GM19351 (cell line): ENCODE measurements around the gene P2RY8.

Experiments
- ATAC-seq: cut with Tn5 transposase; IDR thresholded peaks from one replicate; pipeline ENCODE4 v1.9.1; 2021; ENCODE audit warnings: mild to moderate bottlenecking, moderate library complexity; ENCODE audit not compliant: unreplicated experiment

Gene P2RY8

DNA sequence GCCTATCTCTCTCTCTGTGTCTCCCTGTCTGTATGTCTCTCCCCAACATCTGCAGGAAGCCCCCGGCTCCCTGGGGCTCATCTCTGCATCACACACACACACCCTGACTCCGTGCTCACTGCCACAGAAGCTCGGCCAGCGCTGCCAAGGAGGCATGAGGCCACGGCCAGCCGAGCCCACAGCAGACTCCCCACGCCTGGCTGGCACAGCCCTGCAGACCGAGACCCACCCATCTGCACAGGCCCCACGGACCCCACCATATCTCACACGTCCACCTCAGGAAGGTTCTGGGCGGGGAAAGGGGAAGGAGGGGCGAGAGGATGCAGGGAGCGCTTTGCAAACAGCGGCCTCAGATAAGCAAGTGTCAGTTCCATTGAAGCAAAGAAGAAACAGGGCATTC is 116.6 kb downstream of the P2RY8 start:
- no peak for ATAC-seq

DNA sequence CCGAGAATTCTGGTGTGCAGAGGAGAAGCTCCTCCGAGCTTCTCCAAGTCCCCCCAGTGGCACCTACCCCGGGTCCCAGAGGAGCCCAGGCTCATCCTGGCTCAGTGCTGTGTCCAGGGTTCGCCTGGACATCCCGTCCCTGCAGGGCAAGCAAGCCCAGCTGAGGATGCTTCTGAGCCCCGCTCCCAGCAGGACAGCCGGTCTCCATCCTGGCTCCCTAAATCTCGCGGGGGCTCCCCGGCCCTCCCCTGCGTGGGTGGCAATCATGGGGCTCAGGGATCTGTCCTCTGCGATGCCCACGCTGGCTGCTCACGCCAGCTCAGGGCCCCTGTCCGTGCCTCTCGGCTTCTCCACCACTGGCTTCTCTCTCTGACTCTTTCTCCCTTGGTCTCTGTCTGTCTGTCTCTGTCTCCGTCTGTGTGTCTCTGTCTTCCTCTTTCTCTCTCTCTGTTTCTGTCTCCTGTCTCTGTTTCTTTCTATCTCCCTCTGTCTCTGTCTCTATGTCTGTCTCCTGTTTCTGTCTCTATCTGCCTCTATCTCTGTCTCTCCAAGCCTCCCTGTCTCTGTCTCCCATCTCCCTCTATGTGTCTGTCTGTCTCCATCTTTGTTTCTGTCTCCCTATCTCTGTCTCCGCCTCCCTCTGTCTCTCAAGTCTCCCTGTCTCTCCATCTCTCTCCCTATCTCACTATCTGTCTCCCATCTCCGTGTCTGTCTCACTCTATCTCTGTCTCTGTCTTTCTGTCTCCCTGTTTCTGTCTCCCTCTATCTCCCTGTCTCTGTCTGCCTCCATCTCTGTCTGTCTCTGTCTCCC is 117.2 kb downstream of the P2RY8 start:
- ATAC-seq, result no peak

DNA sequence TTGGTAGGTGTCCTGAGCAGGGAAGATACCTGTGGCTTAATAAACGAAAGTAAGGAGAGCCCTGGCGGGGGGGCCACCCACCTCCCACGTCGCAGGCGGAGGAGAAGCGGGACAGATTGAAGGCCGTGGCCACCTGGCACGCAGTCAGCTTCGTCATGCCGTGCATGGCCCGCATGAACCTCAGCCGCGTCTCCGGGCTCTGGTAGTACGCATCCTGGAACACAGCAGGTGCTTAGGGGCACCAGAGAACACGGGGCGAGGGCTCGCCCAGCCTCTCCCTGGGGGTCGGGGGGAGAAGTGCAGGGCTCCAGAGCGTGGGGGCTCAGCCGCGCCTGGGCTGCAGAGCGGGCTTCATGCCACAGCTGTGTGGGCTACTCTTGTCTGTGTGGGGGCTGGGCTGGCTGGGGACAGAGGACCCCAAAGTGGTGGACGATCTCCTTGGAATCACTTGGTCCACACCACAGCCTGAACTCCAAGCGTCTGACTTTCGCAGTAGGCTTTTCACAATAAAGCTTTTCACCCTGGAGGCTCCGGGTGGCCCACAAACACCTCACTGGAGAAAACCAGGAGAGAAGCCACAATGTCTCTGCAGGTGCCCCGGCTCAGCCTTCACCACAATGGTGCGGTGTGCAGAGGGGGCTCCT is 118.0 kb downstream of the P2RY8 start:
- ATAC-seq, result no peak

DNA sequence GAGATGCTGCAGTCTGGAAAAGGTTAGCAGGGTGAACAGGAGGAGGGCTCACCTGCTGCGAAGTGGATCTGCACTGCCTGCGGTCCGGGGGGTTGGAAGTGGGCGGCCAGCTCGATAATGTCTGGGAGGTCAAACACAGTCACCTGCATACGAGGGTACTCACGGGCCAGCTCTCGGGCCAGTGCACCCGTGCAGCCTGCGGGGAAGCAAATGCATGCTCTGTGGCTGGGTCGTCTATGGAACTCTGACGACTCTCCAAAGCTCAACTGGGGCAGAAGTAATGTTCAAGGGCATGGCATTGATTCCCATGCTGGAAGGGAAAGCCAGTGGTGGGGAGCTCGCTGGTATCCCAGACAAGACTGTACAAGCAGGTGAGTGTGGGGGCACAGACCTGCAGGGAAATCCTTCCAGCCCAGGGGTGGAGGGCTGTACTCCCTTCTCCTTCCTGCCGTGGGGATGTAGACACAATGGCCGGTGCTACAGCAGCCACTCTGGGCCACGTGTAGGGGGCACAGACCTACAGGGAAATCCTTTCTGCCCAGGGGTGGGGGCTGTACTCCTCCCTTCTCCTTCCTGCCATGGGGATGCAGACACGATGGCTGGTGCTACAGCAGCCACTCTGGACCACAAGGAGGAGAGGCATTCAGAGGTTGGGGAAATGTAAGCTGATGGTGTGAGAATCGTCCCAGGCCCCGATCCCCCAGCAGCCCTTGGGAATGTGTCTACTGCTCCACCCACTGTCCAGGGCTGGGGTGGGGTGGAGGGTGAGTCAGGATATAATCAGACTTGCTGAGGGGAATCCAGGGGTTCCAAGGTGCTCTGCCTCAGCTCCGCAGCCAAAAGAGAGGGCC is 118.8 kb downstream of the P2RY8 start:
- no peak for ATAC-seq

DNA sequence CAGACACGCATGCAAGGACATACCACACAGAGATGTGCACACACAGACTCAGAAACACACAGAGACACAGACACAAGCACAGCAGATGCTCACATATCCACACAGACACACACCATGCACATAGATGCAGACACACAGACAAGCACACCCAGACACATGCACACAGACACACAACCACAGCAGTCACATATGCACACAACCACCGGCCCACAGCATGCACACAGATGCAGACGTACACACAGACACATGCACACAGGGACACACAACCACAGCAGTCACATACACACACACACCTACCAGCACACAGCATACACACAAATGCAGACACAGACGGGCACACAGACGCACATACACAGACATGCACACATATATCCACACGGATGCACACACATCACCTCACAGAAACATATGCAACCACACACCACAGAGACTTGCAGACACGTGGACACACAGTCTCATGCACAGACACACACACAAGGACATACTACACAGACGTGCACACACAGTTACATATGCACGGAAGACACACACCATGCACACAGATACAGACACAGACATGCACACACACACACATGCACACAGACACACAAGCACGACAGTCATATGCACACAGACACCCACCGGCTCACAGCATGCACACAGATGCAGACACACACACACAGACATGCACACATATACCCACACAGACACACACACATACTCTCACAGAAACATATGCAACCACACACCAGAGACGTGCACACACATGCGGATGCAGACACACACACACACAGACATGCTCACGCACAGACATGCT is 119.8 kb downstream of the P2RY8 start:
- ATAC-seq, result no peak

DNA sequence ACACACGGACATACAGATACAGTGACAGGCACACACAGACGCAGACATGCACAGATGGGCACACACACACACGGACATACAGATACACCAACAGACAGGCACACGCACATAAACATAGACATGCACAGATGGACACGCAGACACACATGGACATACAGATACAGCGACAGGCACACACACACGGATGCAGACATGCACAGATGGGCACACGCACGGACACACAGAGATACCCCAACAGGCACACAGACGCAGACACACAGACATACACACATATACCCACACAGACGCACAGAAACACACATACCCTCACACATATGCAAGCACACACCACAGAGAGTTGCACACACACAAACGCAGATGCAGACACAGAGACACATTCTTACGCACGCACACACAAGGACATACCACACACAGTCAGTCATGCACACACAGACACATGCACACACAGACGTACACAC is 120.6 kb downstream of the P2RY8 start:
- ATAC-seq, result no peak
